ENCODE measurements around the gene SARS1. TPM values are rescaled to one million over a fixed set of nuclear protein-coding genes. Genes with fewer than 3 reads are reported as not detected.
A peak's percentile ranks its signal among the peaks of the same experiment; 100 is the strongest.
"Not testable (repeated sequence)": the region's sequence is repeated elsewhere in the genome, so short reads cannot be mapped to it uniquely, and the experiment has no call there.

Gene SARS1
- total RNA-seq, 1 donor from 2014 or later: 135 TPM

GRCh38 chr1:109171646-109172045 is 42.1 kb upstream of the SARS1 start:
- Mint-ChIP-seq H3K36me3 (ENCODE audit: insufficient read depth) (no peaks in the 10 kb centered on the region), H3K4me3 (ENCODE audit: low read depth) (no peak overlapping the region), H3K9me3 (ENCODE audit: low read depth) (no peaks in the 10 kb centered on the region), H3K4me1 (ENCODE audit: low read depth) (peaks cover 12% of the 10 kb centered on the region), H3K27me3 (no peaks in the 10 kb centered on the region), H3K27ac (peak overlapping the region; percentile 62)
- no peak for DNase-seq (ENCODE audit: low spot score, unreplicated experiment)
- TF ChIP-seq, protein P1, sequence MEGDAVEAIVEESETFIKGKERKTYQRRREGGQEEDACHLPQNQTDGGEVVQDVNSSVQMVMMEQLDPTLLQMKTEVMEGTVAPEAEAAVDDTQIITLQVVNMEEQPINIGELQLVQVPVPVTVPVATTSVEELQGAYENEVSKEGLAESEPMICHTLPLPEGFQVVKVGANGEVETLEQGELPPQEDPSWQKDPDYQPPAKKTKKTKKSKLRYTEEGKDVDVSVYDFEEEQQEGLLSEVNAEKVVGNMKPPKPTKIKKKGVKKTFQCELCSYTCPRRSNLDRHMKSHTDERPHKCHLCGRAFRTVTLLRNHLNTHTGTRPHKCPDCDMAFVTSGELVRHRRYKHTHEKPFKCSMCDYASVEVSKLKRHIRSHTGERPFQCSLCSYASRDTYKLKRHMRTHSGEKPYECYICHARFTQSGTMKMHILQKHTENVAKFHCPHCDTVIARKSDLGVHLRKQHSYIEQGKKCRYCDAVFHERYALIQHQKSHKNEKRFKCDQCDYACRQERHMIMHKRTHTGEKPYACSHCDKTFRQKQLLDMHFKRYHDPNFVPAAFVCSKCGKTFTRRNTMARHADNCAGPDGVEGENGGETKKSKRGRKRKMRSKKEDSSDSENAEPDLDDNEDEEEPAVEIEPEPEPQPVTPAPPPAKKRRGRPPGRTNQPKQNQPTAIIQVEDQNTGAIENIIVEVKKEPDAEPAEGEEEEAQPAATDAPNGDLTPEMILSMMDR (IDR thresholded peaks at IDR 0.05; ENCODE audit: unreplicated experiment): no peak

DNA sequence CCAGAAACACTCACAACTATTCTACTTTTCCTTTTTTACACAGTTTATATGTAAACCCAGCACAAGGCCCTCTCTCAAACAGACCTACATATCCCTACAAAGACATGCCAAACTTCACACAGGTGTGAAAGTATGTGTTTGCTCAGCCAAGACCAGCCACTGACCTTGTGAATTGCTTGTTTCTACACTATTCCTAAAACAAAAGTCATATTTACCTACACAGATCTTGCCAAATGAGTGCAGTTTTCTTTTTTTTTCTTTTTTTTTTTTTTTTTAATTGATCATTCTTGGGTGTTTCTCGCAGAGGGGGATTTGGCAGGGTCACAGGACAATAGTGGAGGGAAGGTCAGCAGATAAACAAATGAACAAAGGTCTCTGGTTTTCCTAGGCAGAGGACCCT is 37.4 kb upstream of the SARS1 start:
- DNase-seq (ENCODE audit: low spot score, unreplicated experiment); H3K27me3 Mint-ChIP-seq; H3K9me3 Mint-ChIP-seq (ENCODE audit: low read depth); H3K4me3 Mint-ChIP-seq (ENCODE audit: low read depth); H3K36me3 Mint-ChIP-seq (ENCODE audit: insufficient read depth): not testable (repeated sequence)
- Mint-ChIP-seq H3K27ac (peak overlapping the region; percentile 91), H3K4me1 (ENCODE audit: low read depth) (peaks cover 34% of the 10 kb centered on the region)

DNA sequence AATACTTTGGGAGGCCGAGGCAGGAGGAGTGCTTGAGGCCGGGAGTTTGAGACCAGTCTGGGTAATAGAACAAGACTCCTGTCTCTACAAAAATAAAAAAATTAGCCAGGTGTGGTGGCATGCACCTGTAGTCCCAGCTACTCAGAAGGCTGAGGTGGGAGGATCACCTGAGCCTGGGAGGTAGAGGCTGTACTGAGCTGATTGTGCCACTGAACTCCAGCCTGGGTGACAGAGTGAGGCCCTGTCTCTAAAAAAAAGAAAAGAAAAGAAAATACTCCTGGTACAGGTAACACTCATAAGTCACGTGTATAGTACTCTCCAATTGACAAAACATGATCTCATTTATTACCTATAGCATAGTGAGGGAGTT is 33.0 kb upstream of the SARS1 start:
- not testable (repeated sequence) for H3K36me3 Mint-ChIP-seq (ENCODE audit: insufficient read depth); DNase-seq (ENCODE audit: low spot score, unreplicated experiment); H3K27me3 Mint-ChIP-seq; H3K9me3 Mint-ChIP-seq (ENCODE audit: low read depth)
- peaks cover 50% of the 10 kb centered on the region for H3K4me1 Mint-ChIP-seq (ENCODE audit: low read depth)
- peak overlapping the region; percentile 1 for H3K4me3 Mint-ChIP-seq (ENCODE audit: low read depth)
- H3K27ac Mint-ChIP-seq: peak overlapping the region; percentile 97

DNA sequence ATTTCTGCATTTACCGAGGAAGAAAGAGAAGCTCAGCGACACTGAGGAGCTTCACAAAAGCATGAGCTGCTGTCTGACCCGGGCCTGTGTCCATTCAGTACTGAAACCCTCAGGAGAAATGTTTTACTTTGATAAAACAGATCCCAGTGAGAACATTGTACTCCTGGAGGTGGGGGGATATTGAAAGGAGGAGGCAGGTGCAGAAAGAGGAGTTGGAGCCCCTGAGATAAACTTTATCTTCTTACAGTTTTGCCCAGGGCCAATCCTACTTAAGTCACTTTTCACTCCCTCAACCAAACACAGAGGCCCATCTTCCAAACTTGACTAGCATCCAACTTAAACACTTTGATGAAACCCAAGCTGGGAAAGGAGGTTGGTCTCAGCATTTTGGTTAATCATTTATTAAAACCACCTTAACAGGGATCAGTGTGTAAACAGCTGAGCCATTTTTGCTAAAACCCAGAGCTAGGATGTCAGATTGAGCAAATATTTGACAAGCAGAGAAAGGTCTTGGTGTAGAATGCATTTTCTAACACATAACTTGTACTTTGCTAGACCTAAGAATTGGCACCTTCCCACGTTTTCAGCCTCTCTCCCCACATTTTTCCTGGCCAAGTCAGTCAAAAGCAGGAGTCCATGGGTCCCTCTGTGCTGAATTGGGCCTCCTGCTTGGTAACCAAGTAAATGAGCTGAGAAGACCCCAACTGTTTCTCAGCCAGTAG is 32.5 kb upstream of the SARS1 start:
- H3K27me3 Mint-ChIP-seq: no peaks in the 10 kb centered on the region
- H3K9me3 Mint-ChIP-seq (ENCODE audit: low read depth): no peaks in the 10 kb centered on the region
- H3K4me3 Mint-ChIP-seq (ENCODE audit: low read depth): peak overlapping the region; percentile 2
- TF ChIP-seq, protein P1 (IDR thresholded peaks at IDR 0.05; ENCODE audit: unreplicated experiment): no peak
- H3K36me3 Mint-ChIP-seq (ENCODE audit: insufficient read depth): no peaks in the 10 kb centered on the region
- DNase-seq (ENCODE audit: low spot score, unreplicated experiment): no peak
- H3K27ac Mint-ChIP-seq: peak overlapping the region; percentile 97
- peaks cover 51% of the 10 kb centered on the region for H3K4me1 Mint-ChIP-seq (ENCODE audit: low read depth)

GRCh38 chr1:109181807-109182163 is 31.9 kb upstream of the SARS1 start:
- no peaks in the 10 kb centered on the region for H3K36me3 Mint-ChIP-seq (ENCODE audit: insufficient read depth)
- no peaks in the 10 kb centered on the region for H3K9me3 Mint-ChIP-seq (ENCODE audit: low read depth)
- H3K4me3 Mint-ChIP-seq (ENCODE audit: low read depth): peak overlapping the region; percentile 2
- DNase-seq (ENCODE audit: low spot score, unreplicated experiment): no peak
- peak overlapping the region; percentile 97 for H3K27ac Mint-ChIP-seq
- TF ChIP-seq, protein P1 (IDR thresholded peaks at IDR 0.05; ENCODE audit: unreplicated experiment): no peak
- no peaks in the 10 kb centered on the region for H3K27me3 Mint-ChIP-seq
- peaks cover 53% of the 10 kb centered on the region for H3K4me1 Mint-ChIP-seq (ENCODE audit: low read depth)

DNA sequence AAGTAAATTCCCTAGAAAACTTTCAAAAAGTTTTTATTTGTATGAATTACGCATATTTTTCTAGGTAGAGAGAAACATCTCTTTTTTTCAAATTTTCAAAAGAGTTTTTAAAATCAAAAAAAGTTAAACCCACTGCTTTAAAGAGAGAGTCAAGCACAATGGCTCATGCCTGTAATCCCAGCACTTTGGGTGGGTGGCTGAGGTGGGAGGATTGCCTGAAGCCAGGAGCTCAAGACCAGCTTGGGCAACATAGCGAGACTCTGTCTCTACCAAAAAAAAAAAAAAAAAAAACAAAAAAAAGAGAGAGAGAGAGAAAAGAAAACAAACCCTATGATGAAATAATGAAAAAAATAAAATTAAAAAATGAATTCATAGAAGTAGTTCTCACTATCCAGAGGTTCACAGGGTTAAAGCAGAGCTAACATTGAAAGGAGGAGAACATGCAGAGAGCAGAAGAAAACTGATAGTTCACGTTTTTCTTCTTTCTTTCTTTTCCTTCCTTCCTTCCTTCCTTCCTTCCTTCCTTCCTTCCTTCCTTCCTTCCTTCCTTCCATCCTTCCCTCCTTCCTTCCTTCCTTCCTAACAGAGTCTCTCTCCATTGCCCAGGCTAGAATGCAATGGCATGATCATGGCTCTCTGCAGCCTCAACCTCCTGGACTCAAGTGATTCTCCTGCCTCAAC is 30.5 kb upstream of the SARS1 start:
- peaks cover 53% of the 10 kb centered on the region for H3K4me1 Mint-ChIP-seq (ENCODE audit: low read depth)
- no peaks in the 10 kb centered on the region for H3K36me3 Mint-ChIP-seq (ENCODE audit: insufficient read depth)
- DNase-seq (ENCODE audit: low spot score, unreplicated experiment): no peak
- TF ChIP-seq, protein P1 (IDR thresholded peaks at IDR 0.05; ENCODE audit: unreplicated experiment): no peak
- H3K9me3 Mint-ChIP-seq (ENCODE audit: low read depth): no peaks in the 10 kb centered on the region
- H3K4me3 Mint-ChIP-seq (ENCODE audit: low read depth): no peak overlapping the region
- H3K27me3 Mint-ChIP-seq: no peaks in the 10 kb centered on the region
- H3K27ac Mint-ChIP-seq: peak overlapping the region; percentile 76
